OCI-LY7 (cell line): ENCODE data around the gene RASAL1. TPM values are rescaled to one million over a fixed set of nuclear protein-coding genes. Genes with fewer than 3 reads are reported as not detected.
A peak's percentile ranks its signal among the peaks of the same experiment; 100 is the strongest.

Source experiments
- BruUV-seq: library from RNA; stranded (reverse); fragments of 400-500 nt; replicated peaks from 2 replicates; lab custom pipeline; 2021; lab: Mats Ljungman, UMichigan
- CTCF ChIA-PET: fragments of 300-600 bp; sonication (Branson Sonifier 250); formaldehyde crosslinking; loops from one replicate; lab custom pipeline; 2022; ENCODE audit warnings: antibody characterized with exemption; ENCODE audit not compliant: unreplicated experiment; lab: Charles Lee
- POLR2A ChIA-PET: fragments of 300-600 bp; sonication (Branson Sonifier 250); formaldehyde crosslinking; loops from one replicate; lab custom pipeline; 2022; ENCODE audit warnings: antibody characterized with exemption; lab: Charles Lee
- DNase-seq: peaks from one replicate; pipeline ENCODE4 v3.0.0-alpha.2; 2015; ENCODE audit warnings: low spot score
- H2AFZ ChIP-seq: fragments of 200-600 bp; sonication (generic), shearing (Covaris generic); 2 replicates; pipeline ENCODE4 v1.6.1; 2014; ENCODE audit warnings: mild to moderate bottlenecking, antibody characterized with exemption, low read length, moderate library complexity
- H3K27ac ChIP-seq: fragments of 200-600 bp; sonication (generic); 2 replicates; pipeline ENCODE4 v1.5.1; 2014; ENCODE audit warnings: mixed run types, low read depth, mild to moderate bottlenecking, moderate library complexity, low read length, inconsistent platforms; ENCODE audit not compliant: poor library complexity, severe bottlenecking
- H3K36me3 ChIP-seq: fragments of 200-600 bp; sonication (generic); 2 replicates; pipeline ENCODE4 v1.6.1; 2014; ENCODE audit warnings: mild to moderate bottlenecking, antibody characterized with exemption, low read length, moderate library complexity, mixed read lengths; ENCODE audit not compliant: insufficient read depth
- H3K4me1 ChIP-seq: fragments of 200-600 bp; sonication (generic); 2 replicates; pipeline ENCODE4 v1.5.1; 2014; ENCODE audit warnings: mild to moderate bottlenecking, low read length; ENCODE audit not compliant: insufficient read depth, poor library complexity, severe bottlenecking
- H3K4me2 ChIP-seq: fragments of 200-600 bp; sonication (generic); 2 replicates; pipeline ENCODE4 v1.6.1; 2014; ENCODE audit warnings: mild to moderate bottlenecking, low read length
- H3K4me3 ChIP-seq: fragments of 200-600 bp; sonication (generic); 2 replicates; pipeline ENCODE4 v1.5.1; 2014; ENCODE audit warnings: mild to moderate bottlenecking, low read depth, low read length; ENCODE audit not compliant: poor library complexity, severe bottlenecking
- H3K79me2 ChIP-seq: fragments of 200-600 bp; sonication (generic); 2 replicates; pipeline ENCODE4 v1.6.1; 2016; ENCODE audit warnings: low read depth, mild to moderate bottlenecking, low read length, moderate library complexity, mixed read lengths; ENCODE audit not compliant: insufficient read depth
- H3K9me2 ChIP-seq: fragments of 200-600 bp; sonication (generic); 2 replicates; pipeline ENCODE4 v1.6.1; 2016; ENCODE audit warnings: mild to moderate bottlenecking, low read length, mixed read lengths; ENCODE audit not compliant: insufficient read depth
- H3K9me3 ChIP-seq: fragments of 200-600 bp; sonication (generic); 2 replicates; pipeline ENCODE4 v1.6.1; 2014; ENCODE audit warnings: mild to moderate bottlenecking, mixed run types, low read length, mixed read lengths
- H4K20me1 ChIP-seq: fragments of 200-600 bp; sonication (generic); 2 replicates; pipeline ENCODE4 v1.6.1; 2014; ENCODE audit warnings: mild to moderate bottlenecking, antibody characterized with exemption, low read length, moderate library complexity, mixed read lengths; ENCODE audit not compliant: insufficient read depth
- EZH2phosphoT487 ChIP-seq: fragments of 200-600 bp; sonication (generic); IDR thresholded peaks from 2 replicates; pipeline ENCODE4 v1.6.1; 2018; ENCODE audit warnings: low read depth, borderline replicate concordance, mild to moderate bottlenecking, mixed run types, antibody characterized with exemption, low read length, moderate library complexity, mixed read lengths
- intact Hi-C: fragments of 100-400 bp; cut with micrococcal nuclease; formaldehyde crosslinking; loops from one replicate; pipeline ENCODE4 v1.10.0; 2022; ENCODE audit not compliant: unreplicated experiment
- total RNA-seq, 2 experiments: library from RNA; depleted of rRNA in 1 of 2; stranded (reverse); fragments of >200 nt in 1 of 2; shearing (Covaris generic) in 1 of 2; gene quantifications; 2 replicates each; pipeline ENCODE4 v1.2.3, GENCODE V29; 2014 to 2022
- TF ChIP-seq, protein P1 (sequence below): fragments of 200-600 bp; sonication (generic); conservative IDR thresholded peaks from 2 replicates; pipeline ENCODE4 v1.5.1; 2014; ENCODE audit warnings: mild to moderate bottlenecking, antibody characterized with exemption, low read length, moderate library complexity, mixed read lengths

The RASAL1 gene
- total RNA-seq, 2 experiments from 2014 or later = 74.4 to 89.1 TPM

DNA sequence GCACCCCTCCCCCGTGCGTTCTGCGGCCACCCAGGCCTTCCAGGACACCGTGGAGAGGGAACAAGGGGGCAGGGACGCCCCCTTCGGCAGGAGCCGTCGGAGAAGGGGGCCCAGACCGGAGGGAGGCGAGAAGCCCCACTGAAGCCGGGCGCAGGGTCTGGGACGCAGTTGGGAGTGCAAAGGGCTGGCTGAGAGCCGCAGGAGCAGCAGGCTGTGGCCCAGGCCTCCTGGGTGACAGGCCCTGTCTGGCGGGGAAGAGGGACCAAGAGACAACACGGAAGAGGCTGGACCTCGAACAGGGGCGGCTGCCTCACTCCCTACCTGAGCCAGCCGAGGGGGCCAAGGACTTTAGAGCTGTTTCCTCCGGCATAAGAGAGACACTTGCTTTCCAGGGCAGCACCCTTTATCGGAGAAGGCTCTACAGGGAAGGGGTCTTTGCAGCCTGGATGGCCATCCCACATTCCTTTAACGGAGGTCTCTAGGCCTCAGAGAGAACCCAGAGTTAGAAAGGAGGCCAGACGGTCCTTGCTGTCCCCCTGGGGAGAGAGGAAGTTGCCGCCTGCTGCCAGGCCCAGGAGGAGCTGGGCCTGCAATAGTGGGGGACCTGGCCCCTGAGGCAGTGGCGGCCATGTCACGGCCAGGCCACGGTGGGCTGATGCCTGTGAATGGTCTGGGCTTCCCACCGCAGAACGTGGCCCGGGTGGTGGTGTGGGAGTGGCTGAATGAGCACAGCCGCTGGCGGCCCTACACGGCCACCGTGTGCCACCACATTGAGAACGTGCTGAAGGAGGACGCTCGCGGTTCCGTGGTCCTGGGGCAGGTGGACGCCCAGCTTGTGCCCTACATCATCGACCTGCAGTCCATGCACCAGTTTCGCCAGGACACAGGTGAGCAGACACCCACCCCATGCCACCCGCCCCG lies 77.7 kb downstream of the RASAL1 start:
- Histone ChIP-seq H3K9me2 (no peaks in the 10 kb centered on the region), H3K79me2 (peaks cover 95% of the 10 kb centered on the region), H2AFZ (no peak overlapping the region), H3K4me3 (peak overlapping the region; percentile 90), H3K27ac (peak overlapping the region; percentile 97), H4K20me1 (peaks cover 6% of the 10 kb centered on the region; the same call in 1 of the 2 replicates), H3K4me1 (peaks cover 66% of the 10 kb centered on the region), H3K36me3 (peaks cover 69% of the 10 kb centered on the region), H3K4me2 (peak overlapping the region; percentile 94), H3K9me3 (no peaks in the 10 kb centered on the region)
- intact Hi-C loops = no loop called here
- BruUV-seq = no TSS peak
- TF ChIP-seq, protein P1, sequence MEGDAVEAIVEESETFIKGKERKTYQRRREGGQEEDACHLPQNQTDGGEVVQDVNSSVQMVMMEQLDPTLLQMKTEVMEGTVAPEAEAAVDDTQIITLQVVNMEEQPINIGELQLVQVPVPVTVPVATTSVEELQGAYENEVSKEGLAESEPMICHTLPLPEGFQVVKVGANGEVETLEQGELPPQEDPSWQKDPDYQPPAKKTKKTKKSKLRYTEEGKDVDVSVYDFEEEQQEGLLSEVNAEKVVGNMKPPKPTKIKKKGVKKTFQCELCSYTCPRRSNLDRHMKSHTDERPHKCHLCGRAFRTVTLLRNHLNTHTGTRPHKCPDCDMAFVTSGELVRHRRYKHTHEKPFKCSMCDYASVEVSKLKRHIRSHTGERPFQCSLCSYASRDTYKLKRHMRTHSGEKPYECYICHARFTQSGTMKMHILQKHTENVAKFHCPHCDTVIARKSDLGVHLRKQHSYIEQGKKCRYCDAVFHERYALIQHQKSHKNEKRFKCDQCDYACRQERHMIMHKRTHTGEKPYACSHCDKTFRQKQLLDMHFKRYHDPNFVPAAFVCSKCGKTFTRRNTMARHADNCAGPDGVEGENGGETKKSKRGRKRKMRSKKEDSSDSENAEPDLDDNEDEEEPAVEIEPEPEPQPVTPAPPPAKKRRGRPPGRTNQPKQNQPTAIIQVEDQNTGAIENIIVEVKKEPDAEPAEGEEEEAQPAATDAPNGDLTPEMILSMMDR = no peak
- TF ChIP-seq EZH2phosphoT487 = no peak
- POLR2A ChIA-PET = interaction anchor here (0.6 to 18.1 kb wide), 9 partner anchors 2 to 116 kb away, joined by 3 to 235 read pairs (median 3); partner anchors contain the start of genes DTX1 and OAS2
- DNase-seq = peak; percentile 62
- CTCF ChIA-PET = interaction anchor here (0.7 kb wide), 1 partner anchor 13 kb away, joined by 3 read pairs; no protein-coding TSS in a partner anchor

DNA sequence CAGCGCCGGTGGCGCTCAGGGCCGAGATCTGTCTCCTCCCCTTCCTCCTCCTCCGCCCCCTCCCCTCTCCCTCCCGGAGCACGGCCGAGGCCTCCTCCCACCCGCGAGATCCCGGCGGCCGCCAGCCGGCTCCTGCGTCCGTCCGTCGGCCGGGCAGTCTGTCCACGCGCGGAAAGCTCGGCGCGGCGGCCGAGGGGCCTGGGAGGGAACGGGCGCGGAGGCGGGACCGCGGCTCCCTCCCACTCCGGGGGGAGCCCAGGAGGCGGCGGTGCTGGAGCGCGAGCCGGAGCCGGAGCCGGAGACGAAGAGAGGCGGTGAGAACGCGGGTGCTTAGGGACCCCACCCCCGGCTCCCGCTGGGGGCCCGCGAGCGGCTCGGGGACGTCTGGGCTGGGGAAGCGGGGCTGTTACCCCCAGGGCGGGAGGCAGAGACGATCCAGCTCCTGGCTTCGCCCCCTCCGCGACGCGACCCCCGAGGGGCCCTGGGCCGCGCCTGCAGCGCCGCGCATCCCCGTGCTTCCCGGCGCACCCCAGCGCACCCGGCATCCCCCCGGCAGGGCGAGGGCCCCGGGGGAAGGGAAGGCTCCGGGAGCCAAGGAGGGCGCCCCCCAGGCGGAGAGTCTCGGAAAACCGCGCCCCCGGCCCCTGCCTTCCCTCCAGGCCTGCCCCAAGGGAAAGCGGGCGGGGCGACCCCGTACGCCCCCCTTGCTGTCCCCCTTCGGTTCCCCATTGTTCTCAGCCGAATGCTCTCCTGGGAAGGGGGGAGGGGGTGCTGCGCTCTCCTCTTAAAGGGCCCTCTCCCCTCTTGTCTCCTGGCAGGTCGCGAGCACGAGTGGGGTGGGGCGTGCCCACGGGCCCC lies 78.7 kb downstream of the RASAL1 start, which contains the start of gene DTX1:
TSS of gene DTX1 (plus strand) at position 100 of the 858 bp plus-strand sequence. CDS start 1,463 bp downstream, outside the sequence.
- CTCF ChIA-PET = no interaction called here
- Histone ChIP-seq H3K4me2 (peak within 1 kb of the TSS; percentile 94), H3K9me3 (no peaks in the 10 kb centered on the region), H3K36me3 (peaks cover 59% of the 10 kb centered on the region), H3K4me3 (peak within 1 kb of the TSS; percentile 90), H3K9me2 (no peaks in the 10 kb centered on the region), H2AFZ (no peak within 1 kb of the TSS), H3K27ac (peak within 1 kb of the TSS; percentile 97), H3K4me1 (peaks cover 66% of the 10 kb centered on the region), H3K79me2 (peaks cover 85% of the 10 kb centered on the region), H4K20me1 (peaks cover 6% of the 10 kb centered on the region; the same call in 1 of the 2 replicates)
- POLR2A ChIA-PET = interaction anchor here (0.7 to 16.3 kb wide), 3 partner anchors 10 to 96 kb away, joined by 3 to 235 read pairs (median 7); no protein-coding TSS in a partner anchor
- DNase-seq = peak; percentile 66
- no TSS peak for BruUV-seq
- intact Hi-C loops = no loop called here
- TF ChIP-seq, protein P1 = no peak
- no peak for TF ChIP-seq EZH2phosphoT487
